ENCODE results near the gene HIRA. TPM values are rescaled to one million over a fixed set of nuclear protein-coding genes. Genes with fewer than 3 reads are reported as not detected.

HIRA gene
- total and polyA plus RNA-seq, 9 of the 15 experiments (the other 6 are each of a cell fraction or from before 2014, with no cell fraction given): 0.96 to 132 (median 58.4) TPM

- in situ Hi-C loops (cut with MboI): no loop called here
- no TSS peak for BruUV-seq (replicated peaks)
- 99% methylated on average over 2 of the region's 2 CpGs for WGBS (ENCODE audit: insufficient coverage, low coverage, missing lambda C conversion rate)
- Histone ChIP-seq H3K27me3 (ENCODE audit: control insufficient read depth in 2 of 2, insufficient read depth in 2 of 2, low read length in 2 of 2) (no peaks in the 10 kb centered on the region), H3K4me2 (ENCODE audit: insufficient read depth, low read length) (no peak overlapping the region), H3K4me1 (replicated peaks in 1 of 2; ENCODE audit: control insufficient read depth in 2 of 2, insufficient read depth in 2 of 2, low read length in 2 of 2) (no peaks in the 10 kb centered on the region), H4K20me1 (replicated peaks; ENCODE audit: control insufficient read depth, insufficient read depth, low read length) (no peaks in the 10 kb centered on the region), H3K27ac (ENCODE audit: extremely low read depth, low read depth, low read length) (no peak overlapping the region), H3K9me3 (replicated peaks; ENCODE audit: control insufficient read depth, insufficient read depth, low read depth, low read length) (peaks cover 31% of the 10 kb centered on the region), H3K9ac (ENCODE audit: insufficient read depth in 1 of 2, low read depth in 2 of 2, low read length in 2 of 2) (no peak overlapping the region), H3K36me3 (ENCODE audit: control insufficient read depth, insufficient read depth, low read length) (peaks cover 82% of the 10 kb centered on the region), H3K4me3 (no peak overlapping the region), H3K79me2 (ENCODE audit: control insufficient read depth, insufficient read depth, low read length) (no peaks in the 10 kb centered on the region), H3K9me1 (ENCODE audit: control insufficient read depth, insufficient read depth, low read length) (no peaks in the 10 kb centered on the region), H2AFZ (ENCODE audit: low read depth, low read length) (no peak overlapping the region)
- FAIRE-seq (no peak), DNase-seq (ENCODE audit: extremely low read depth in 1 of 4, low spot score in 3 of 4) (no peak), ATAC-seq (no peak)
- CTCF ChIA-PET (ENCODE audit: low intra/inter-chr PET ratio): no interaction called here
- POLR2A ChIA-PET: interaction anchor here (0.7 to 2.3 kb wide), 4 partner anchors 9 to 32 kb away, joined by 3 to 5 read pairs (median 4); no protein-coding TSS in a partner anchor
- intact Hi-C loops (cut with micrococcal nuclease): no loop called here
- no peak for TF ChIP-seq SMARCB1 (IDR thresholded peaks at IDR 0.05; ENCODE audit: insufficient read length, low read depth)
- TF ChIP-seq, protein P1, sequence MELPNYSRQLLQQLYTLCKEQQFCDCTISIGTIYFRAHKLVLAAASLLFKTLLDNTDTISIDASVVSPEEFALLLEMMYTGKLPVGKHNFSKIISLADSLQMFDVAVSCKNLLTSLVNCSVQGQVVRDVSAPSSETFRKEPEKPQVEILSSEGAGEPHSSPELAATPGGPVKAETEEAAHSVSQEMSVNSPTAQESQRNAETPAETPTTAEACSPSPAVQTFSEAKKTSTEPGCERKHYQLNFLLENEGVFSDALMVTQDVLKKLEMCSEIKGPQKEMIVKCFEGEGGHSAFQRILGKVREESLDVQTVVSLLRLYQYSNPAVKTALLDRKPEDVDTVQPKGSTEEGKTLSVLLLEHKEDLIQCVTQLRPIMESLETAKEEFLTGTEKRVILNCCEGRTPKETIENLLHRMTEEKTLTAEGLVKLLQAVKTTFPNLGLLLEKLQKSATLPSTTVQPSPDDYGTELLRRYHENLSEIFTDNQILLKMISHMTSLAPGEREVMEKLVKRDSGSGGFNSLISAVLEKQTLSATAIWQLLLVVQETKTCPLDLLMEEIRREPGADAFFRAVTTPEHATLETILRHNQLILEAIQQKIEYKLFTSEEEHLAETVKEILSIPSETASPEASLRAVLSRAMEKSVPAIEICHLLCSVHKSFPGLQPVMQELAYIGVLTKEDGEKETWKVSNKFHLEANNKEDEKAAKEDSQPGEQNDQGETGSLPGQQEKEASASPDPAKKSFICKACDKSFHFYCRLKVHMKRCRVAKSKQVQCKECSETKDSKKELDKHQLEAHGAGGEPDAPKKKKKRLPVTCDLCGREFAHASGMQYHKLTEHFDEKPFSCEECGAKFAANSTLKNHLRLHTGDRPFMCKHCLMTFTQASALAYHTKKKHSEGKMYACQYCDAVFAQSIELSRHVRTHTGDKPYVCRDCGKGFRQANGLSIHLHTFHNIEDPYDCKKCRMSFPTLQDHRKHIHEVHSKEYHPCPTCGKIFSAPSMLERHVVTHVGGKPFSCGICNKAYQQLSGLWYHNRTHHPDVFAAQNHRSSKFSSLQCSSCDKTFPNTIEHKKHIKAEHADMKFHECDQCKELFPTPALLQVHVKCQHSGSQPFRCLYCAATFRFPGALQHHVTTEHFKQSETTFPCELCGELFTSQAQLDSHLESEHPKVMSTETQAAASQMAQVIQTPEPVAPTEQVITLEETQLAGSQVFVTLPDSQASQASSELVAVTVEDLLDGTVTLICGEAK (IDR thresholded peaks at IDR 0.05): no peak
- TF ChIP-seq, protein P1 (CRISPR knock-in tag; IDR thresholded peaks at IDR 0.05): no peak
- TF ChIP-seq CBX2 (IDR thresholded peaks at IDR 0.05; ENCODE audit: insufficient read depth, low read length, poor library complexity, severe bottlenecking): no peak
- no peak for TF ChIP-seq KHSRP (IDR thresholded peaks at IDR 0.05)
- TF ChIP-seq TCF7 (IDR thresholded peaks at IDR 0.05; ENCODE audit: borderline replicate concordance): no peak
- no peak for TF ChIP-seq ZNF224 (CRISPR knock-in tag; IDR thresholded peaks at IDR 0.05)
- TF ChIP-seq DMBX1 (CRISPR knock-in tag; IDR thresholded peaks at IDR 0.05; ENCODE audit: borderline replicate concordance): no peak
- 0 out of 2 replicates have a peak, but pooled peaks have one; percentile 65 for TF ChIP-seq MIER1 (IDR thresholded peaks at IDR 0.05; ENCODE audit: low read depth)
- TF ChIP-seq ZNF324 (CRISPR knock-in tag; IDR thresholded peaks at IDR 0.05): no peak
- no peak for TF ChIP-seq SLC30A9 (CRISPR knock-in tag; IDR thresholded peaks at IDR 0.05)
- peak; percentile 51 for TF ChIP-seq BRD9 (IDR thresholded peaks at IDR 0.05; ENCODE audit: low read depth, partially characterized antibody)
- no peak for TF ChIP-seq ZC3H11A (IDR thresholded peaks at IDR 0.05; ENCODE audit: low read depth, low read length)
- no peak for TF ChIP-seq ZKSCAN8 (CRISPR knock-in tag; IDR thresholded peaks at IDR 0.05)
- no peak for TF ChIP-seq NFRKB (IDR thresholded peaks at IDR 0.05; ENCODE audit: low read depth)
- TF ChIP-seq DDX20 (tag; IDR thresholded peaks at IDR 0.05; ENCODE audit: low read depth): no peak
- peak; percentile 24 for TF ChIP-seq ASH1L (IDR thresholded peaks at IDR 0.05; ENCODE audit: borderline replicate concordance, low read depth, partially characterized antibody)
These were observed 94.4 kb downstream of the HIRA start for GRCh38 chr22:19337137-19337536.
